IMR-90 (cell line): ENCODE measurements around the gene RPN2. TPM values are rescaled to one million over a fixed set of nuclear protein-coding genes. Genes with fewer than 3 reads are reported as not detected.

Experiments
- ATAC-seq: fragments of 200-7000 bp; cut with Tn5 transposase; 2 replicates; pipeline ENCODE4 v1.9.1; 2020; ENCODE audit warnings: low read depth, mild to moderate bottlenecking, moderate library complexity
- BruUV-seq: library from RNA; stranded (reverse); fragments of 400-500 nt; replicated peaks from 2 replicates; lab custom pipeline; 2021; lab: Mats Ljungman, UMichigan
- CTCF ChIA-PET: fragments of 300-600 bp; formaldehyde crosslinking; extraction: SDS; loops from one replicate; lab custom pipeline; 2021; ENCODE audit warnings: antibody characterized with exemption; lab: Yijun Ruan, JAX
- POLR2A ChIA-PET: fragments of 300-600 bp; sonication (Branson Sonifier 250); formaldehyde crosslinking; loops from one replicate; lab custom pipeline; 2022; ENCODE audit warnings: antibody characterized with exemption; ENCODE audit not compliant: unreplicated experiment; lab: Charles Lee
- DNase-seq: peaks from one replicate; pipeline ENCODE4 v3.0.0; 2013
- H2AFZ ChIP-seq: replicated peaks from 2 replicates; pipeline ENCODE3; 2013; ENCODE audit warnings: low read length, mild to moderate bottlenecking; ENCODE audit not compliant: poor library complexity
- H2AK5ac ChIP-seq: 2 replicates; pipeline ENCODE4 v1.6.1; 2013; ENCODE audit warnings: low read depth, low read length, inconsistent platforms
- H2AK9ac ChIP-seq: replicated peaks from 2 replicates; pipeline ENCODE3; 2013; ENCODE audit warnings: mild to moderate bottlenecking, low read depth, low read length, moderate library complexity; ENCODE audit not compliant: poor library complexity
- H2BK120ac ChIP-seq: 2 replicates; pipeline ENCODE4 v1.6.1; 2013; ENCODE audit warnings: low read depth, low read length, inconsistent platforms
- H2BK15ac ChIP-seq: 3 replicates; pipeline ENCODE4 v1.6.1; 2013; ENCODE audit warnings: low read depth, low read length, inconsistent platforms
- H2BK20ac ChIP-seq: 2 replicates; pipeline ENCODE4 v1.6.1; 2013; ENCODE audit warnings: low read depth, mild to moderate bottlenecking, inconsistent platforms, low read length, moderate library complexity
- H2BK5ac ChIP-seq: 2 replicates; pipeline ENCODE4 v1.6.1; 2013; ENCODE audit warnings: mild to moderate bottlenecking, low read depth, low read length, inconsistent platforms; ENCODE audit not compliant: poor library complexity, severe bottlenecking
- H3K14ac ChIP-seq: replicated peaks from 2 replicates; pipeline ENCODE4 v1.6.1; 2013; ENCODE audit warnings: low read depth, low read length, inconsistent platforms
- H3K18ac ChIP-seq: 2 replicates; pipeline ENCODE4 v1.6.1; 2013; ENCODE audit warnings: low read depth, low read length, control low read depth
- H3K23ac ChIP-seq: 2 replicates; pipeline ENCODE4 v1.6.1; 2013; ENCODE audit warnings: low read depth, low read length, inconsistent platforms
- H3K27ac ChIP-seq: 2 replicates; pipeline ENCODE4 v1.5.1; 2013; ENCODE audit warnings: mild to moderate bottlenecking, control low read depth, low read length; ENCODE audit not compliant: insufficient read depth
- H3K27me3 ChIP-seq: 2 replicates; pipeline ENCODE4 v1.6.1; 2013; ENCODE audit warnings: low read length; ENCODE audit not compliant: control insufficient read depth, insufficient read depth
- H3K36me3 ChIP-seq: 2 replicates; pipeline ENCODE4 v1.6.1; 2013; ENCODE audit warnings: low read length, mixed read lengths; ENCODE audit not compliant: control insufficient read depth, insufficient read depth
- H3K4ac ChIP-seq: 2 replicates; pipeline ENCODE4 v1.6.1; 2013; ENCODE audit warnings: low read depth, low read length, inconsistent platforms
- H3K4me1 ChIP-seq: 2 replicates; pipeline ENCODE4 v1.6.1; 2013; ENCODE audit warnings: low read length, mixed read lengths; ENCODE audit not compliant: control insufficient read depth, insufficient read depth
- H3K4me2 ChIP-seq: 2 replicates; pipeline ENCODE4 v1.6.1; 2013; ENCODE audit warnings: low read depth, mild to moderate bottlenecking, control low read depth, low read length, moderate library complexity
- H3K4me3 ChIP-seq: 2 replicates; pipeline ENCODE4 v1.5.1; 2013; ENCODE audit warnings: low read depth, mild to moderate bottlenecking, control low read depth, low read length, moderate library complexity; ENCODE audit not compliant: insufficient read depth
- H3K56ac ChIP-seq: 2 replicates; pipeline ENCODE4 v1.6.1; 2013; ENCODE audit warnings: low read length, inconsistent platforms; ENCODE audit not compliant: insufficient read depth; ENCODE audit errors: extremely low read depth
- H3K79me1 ChIP-seq, 2 experiments: 2 replicates each; pipeline ENCODE4 v1.6.1; 2013; ENCODE audit warnings: low read length in 2 of 2, inconsistent platforms in 1 of 2, low read depth in 1 of 2
- H3K9ac ChIP-seq: 2 replicates; pipeline ENCODE4 v1.6.1; 2013; ENCODE audit warnings: low read depth, low read length, control low read depth
- H3K9me1 ChIP-seq: 2 replicates; pipeline ENCODE4 v1.6.1; 2013; ENCODE audit warnings: low read length, inconsistent platforms; ENCODE audit not compliant: insufficient read depth
- H3K9me3 ChIP-seq: 2 replicates; pipeline ENCODE4 v1.6.1; 2013; ENCODE audit warnings: low read length; ENCODE audit not compliant: control insufficient read depth, insufficient read depth
- H4K20me1 ChIP-seq: 2 replicates; pipeline ENCODE4 v1.6.1; 2013; ENCODE audit warnings: low read length, inconsistent platforms; ENCODE audit not compliant: insufficient read depth
- H4K5ac ChIP-seq: 2 replicates; pipeline ENCODE4 v1.6.1; 2013; ENCODE audit warnings: mild to moderate bottlenecking, low read depth, low read length, control low read depth
- H4K8ac ChIP-seq, 2 experiments: 2 replicates each; pipeline ENCODE4 v1.6.1; 2013; ENCODE audit warnings: low read depth in 2 of 2, low read length in 2 of 2, control low read depth in 1 of 2, inconsistent platforms in 1 of 2
- H4K91ac ChIP-seq: 2 replicates; pipeline ENCODE4 v1.6.1; 2013; ENCODE audit warnings: low read depth, low read length, inconsistent platforms; ENCODE audit not compliant: insufficient read depth
- BHLHE40 ChIP-seq: fragments of 150-350 bp; IDR thresholded peaks from 2 replicates; pipeline ENCODE4 v1.6.1; 2016; ENCODE audit warnings: mild to moderate bottlenecking, low read depth, low read length
- CEBPB ChIP-seq: IDR thresholded peaks from 2 replicates; pipeline ENCODE4 v1.6.1; 2012; ENCODE audit warnings: low read depth, low read length, improper control_type of control experiment
- CHD1 ChIP-seq: IDR thresholded peaks from 2 replicates; pipeline ENCODE4 v1.6.1; 2012; ENCODE audit warnings: low read depth, low read length, improper control_type of control experiment
- CTCF ChIP-seq: conservative IDR thresholded peaks from 2 replicates; pipeline ENCODE4 v1.5.1; 2012; ENCODE audit warnings: mild to moderate bottlenecking, low read depth, low read length, improper control_type of control experiment
- ELK1 ChIP-seq: fragments of 150-350 bp; IDR thresholded peaks from 2 replicates; pipeline ENCODE4 v1.6.1; 2016; ENCODE audit warnings: low read depth, mild to moderate bottlenecking, low read length, moderate library complexity, borderline replicate concordance
- FOS ChIP-seq: fragments of 150-350 bp; IDR thresholded peaks from 2 replicates; pipeline ENCODE4 v1.6.1; 2016; ENCODE audit warnings: low read depth, low read length
- MAZ ChIP-seq: IDR thresholded peaks from 2 replicates; pipeline ENCODE4 v1.6.1; 2012; ENCODE audit warnings: low read depth, mild to moderate bottlenecking, low read length, improper control_type of control experiment, moderate library complexity, borderline replicate concordance
- MXI1 ChIP-seq: IDR thresholded peaks from 2 replicates; pipeline ENCODE4 v1.6.1; 2012; ENCODE audit warnings: low read depth, mild to moderate bottlenecking, low read length, moderate library complexity, borderline replicate concordance
- NFE2L2 ChIP-seq: fragments of 150-350 bp; IDR thresholded peaks from 2 replicates; pipeline ENCODE4 v1.6.1; 2016; ENCODE audit warnings: low read depth, mild to moderate bottlenecking, low read length
- POLR2A ChIP-seq: IDR thresholded peaks from 2 replicates; pipeline ENCODE4 v1.6.1; 2012; ENCODE audit warnings: mild to moderate bottlenecking, low read depth, low read length
- RAD21 ChIP-seq: IDR thresholded peaks from 2 replicates; pipeline ENCODE4 v1.6.1; 2012; ENCODE audit warnings: low read length, improper control_type of control experiment
- RCOR1 ChIP-seq: IDR thresholded peaks from 2 replicates; pipeline ENCODE4 v1.6.1; 2012; ENCODE audit warnings: mild to moderate bottlenecking, low read length, improper control_type of control experiment; ENCODE audit not compliant: insufficient replicate concordance
- RFX5 ChIP-seq: IDR thresholded peaks from 2 replicates; pipeline ENCODE4 v1.8.0; 2012; ENCODE audit warnings: low read depth, mild to moderate bottlenecking, low read length, moderate library complexity
- SMC3 ChIP-seq: fragments of 150-350 bp; IDR thresholded peaks from 2 replicates; pipeline ENCODE4 v1.6.1; 2016; ENCODE audit warnings: low read depth, mild to moderate bottlenecking, antibody characterized with exemption, low read length, moderate library complexity
- USF2 ChIP-seq: fragments of 150-350 bp; IDR thresholded peaks from 2 replicates; pipeline ENCODE4 v1.6.1; 2017; ENCODE audit warnings: mild to moderate bottlenecking, antibody characterized with exemption, low read length, low read depth
- WGBS, 2 experiments: methylation state at CpG; one replicate each; pipeline versions ENCODE4 v1.1.5 to v1.1.7; 2013; ENCODE audit warnings: missing lambda C conversion rate in 2 of 2; ENCODE audit not compliant: insufficient read length in 1 of 2; ENCODE audit errors: extremely low coverage in 2 of 2; 5-methylcytosine and 5-hydroxymethylcytosine counted together
- dilution Hi-C: fragments of 300-500 bp; cut with HindIII; formaldehyde crosslinking; loops from one replicate; pipeline ENCODE4 v1.14.3; 2018; ENCODE audit warnings: low sequenced_read_pairs; ENCODE audit not compliant: unreplicated experiment
- in situ Hi-C: fragments of 300-500 bp; cut with MboI; formaldehyde crosslinking; loops from 3 replicates; pipeline ENCODE4 v1.14.3; 2019; ENCODE audit warnings: low sequenced_read_pairs, inconsistent platforms, mixed read lengths
- intact Hi-C: fragments of 100-400 bp; cut with micrococcal nuclease; formaldehyde crosslinking; loops from 2 replicates; pipeline ENCODE4 v1.10.0; 2022
- polyA plus RNA-seq, 3 experiments: library from polyadenylated mRNA; depleted of rRNA; stranded (reverse); fragments of >200 nt; gene quantifications; 2 replicates each; pipeline ENCODE4 v1.2.3, GENCODE V29; 2012; ENCODE audit warnings: low replicate concordance in 1 of 3
- total RNA-seq: library from RNA; depleted of rRNA; stranded (reverse); fragments of >200 nt; gene quantifications from 2 replicates; pipeline ENCODE4 v1.2.3, GENCODE V29; 2012

The RPN2 gene
- total and polyA plus RNA-seq, 2 of the 4 experiments (the other 2 are of a cell fraction), result 305 to 481 TPM

- Histone ChIP-seq H3K9ac (no peak overlapping the region), H4K5ac (no peak overlapping the region), H3K56ac (no peak overlapping the region), H3K4me2 (no peak overlapping the region), H3K36me3 (peaks cover 13% of the 10 kb centered on the region), H4K91ac (no peak overlapping the region), H2BK120ac (no peak overlapping the region), H3K27ac (no peak overlapping the region), H2BK5ac (no peak overlapping the region), H3K79me1 (peaks cover 25 to 84% of the 10 kb centered on the region in 2 experiments), H3K4ac (no peak overlapping the region), H2AFZ (peak overlapping the region; percentile 71), H3K14ac (no peak overlapping the region), H3K9me1 (no peaks in the 10 kb centered on the region), H3K18ac (no peak overlapping the region), H2BK15ac (no peak overlapping the region), H2AK9ac (peak overlapping the region; percentile 4), H3K4me1 (no peaks in the 10 kb centered on the region), H4K20me1 (peaks cover 78% of the 10 kb centered on the region), H3K27me3 (no peaks in the 10 kb centered on the region), H2AK5ac (no peak overlapping the region), H2BK20ac (no peak overlapping the region), H3K23ac (no peak overlapping the region), H3K9me3 (no peaks in the 10 kb centered on the region), H3K4me3 (no peak overlapping the region), H4K8ac (no peak overlapping the region)
- ChIA-PET CTCF (interaction anchor here (0.5 to 1.2 kb wide), 7 partner anchors 10 to 1171 kb away, joined by 3 to 5 read pairs (median 3); no protein-coding TSS in a partner anchor), POLR2A (no interaction called here)
- BruUV-seq, result no TSS peak
- in situ Hi-C loops, result no loop called here
- ATAC-seq (peak; percentile 88), DNase-seq (peak; percentile 89)
- no CpG with 5 or more reads among the region's 5 CpGs for WGBS, 2 experiments
- dilution Hi-C loops, result no loop called here
- intact Hi-C loops, result loop anchor here (1.0 kb wide), 1 partner anchor 342 kb away; no protein-coding TSS in a partner anchor
- TF ChIP-seq RCOR1, result no peak
- no peak for TF ChIP-seq ELK1
- TF ChIP-seq RFX5, result no peak
- no peak for TF ChIP-seq MAZ
- TF ChIP-seq RAD21, result peak; percentile 56
- TF ChIP-seq USF2, result no peak
- TF ChIP-seq CHD1, result no peak
- TF ChIP-seq BHLHE40, result 0 out of 2 replicates have a peak, but pooled peaks have one; percentile 2
- TF ChIP-seq FOS, result no peak
- TF ChIP-seq NFE2L2, result no peak
- TF ChIP-seq CEBPB, result no peak
- TF ChIP-seq POLR2A, result no peak
- TF ChIP-seq MXI1, result no peak
- peak; percentile 48 for TF ChIP-seq SMC3
- TF ChIP-seq CTCF, result peak; percentile 87
Measured at GRCh38 chr20:37192137-37192854, 13.2 kb downstream of the RPN2 start.
